GM19452 (cell line): ENCODE data around the gene CACYBP.
"Not testable (repeated sequence)": the region's sequence is repeated elsewhere in the genome, so short reads cannot be mapped to it uniquely, and the experiment has no call there.

Experiments used
- ATAC-seq: cut with Tn5 transposase; IDR thresholded peaks from one replicate; pipeline ENCODE4 v1.9.1; 2021; ENCODE audit not compliant: unreplicated experiment

The CACYBP gene

GRCh38 chr1:175005085-175005783, 5.5 kb downstream of the CACYBP start:
- ATAC-seq: no peak

- ATAC-seq: no peak
Observed at GRCh38 chr1:175009532-175009931, 9.8 kb downstream of the CACYBP start.

- no peak for ATAC-seq
Observed at GRCh38 chr1:175013445-175013844, 13.7 kb downstream of the CACYBP start.

GRCh38 chr1:175015243-175015642, 15.5 kb downstream of the CACYBP start:
- no peak for ATAC-seq

- ATAC-seq: no peak
Observed at GRCh38 chr1:175019524-175019923, 19.8 kb downstream of the CACYBP start.

GRCh38 chr1:175023043-175023921, 23.5 kb downstream of the CACYBP start, which contains the start of gene MRPS14:
Gene MRPS14, minus strand, starts transcription at chr1:175023425. Its CDS starts 17 bp downstream, at chr1:175023408.
- ATAC-seq: peak; percentile 92

GRCh38 chr1:175023922-175024242, 24.1 kb downstream of the CACYBP start:
- not testable (repeated sequence) for ATAC-seq

GRCh38 chr1:175024773-175025172, 25.0 kb downstream of the CACYBP start:
- no peak for ATAC-seq

GRCh38 chr1:175033953-175034352, 34.2 kb downstream of the CACYBP start:
- no peak for ATAC-seq

GRCh38 chr1:175034775-175035174, 35.0 kb downstream of the CACYBP start:
- no peak for ATAC-seq

- ATAC-seq: no peak
Observed at GRCh38 chr1:175035865-175036264, 36.1 kb downstream of the CACYBP start.

GRCh38 chr1:175036476-175036875, 36.7 kb downstream of the CACYBP start:
- no peak for ATAC-seq

- no peak for ATAC-seq
Observed at GRCh38 chr1:175037416-175037815, 37.7 kb downstream of the CACYBP start.

- ATAC-seq: no peak
Observed at GRCh38 chr1:175040324-175040879, 40.7 kb downstream of the CACYBP start.

GRCh38 chr1:175042650-175043049, 42.9 kb downstream of the CACYBP start:
- no peak for ATAC-seq

GRCh38 chr1:175043824-175044223, 44.1 kb downstream of the CACYBP start:
- no peak for ATAC-seq

- ATAC-seq: not testable (repeated sequence)
Observed at GRCh38 chr1:175044591-175044990, 44.8 kb downstream of the CACYBP start.

GRCh38 chr1:175045097-175045496, 45.4 kb downstream of the CACYBP start:
- ATAC-seq: no peak

- ATAC-seq: no peak
Observed at GRCh38 chr1:175045519-175045918, 45.8 kb downstream of the CACYBP start.

- ATAC-seq: no peak
Observed at GRCh38 chr1:175050992-175051391, 51.2 kb downstream of the CACYBP start.

- no peak for ATAC-seq
Observed at GRCh38 chr1:175054736-175055135, 55.0 kb downstream of the CACYBP start.
